ENCODE data around the gene MB21D2.

Gene MB21D2

DNA sequence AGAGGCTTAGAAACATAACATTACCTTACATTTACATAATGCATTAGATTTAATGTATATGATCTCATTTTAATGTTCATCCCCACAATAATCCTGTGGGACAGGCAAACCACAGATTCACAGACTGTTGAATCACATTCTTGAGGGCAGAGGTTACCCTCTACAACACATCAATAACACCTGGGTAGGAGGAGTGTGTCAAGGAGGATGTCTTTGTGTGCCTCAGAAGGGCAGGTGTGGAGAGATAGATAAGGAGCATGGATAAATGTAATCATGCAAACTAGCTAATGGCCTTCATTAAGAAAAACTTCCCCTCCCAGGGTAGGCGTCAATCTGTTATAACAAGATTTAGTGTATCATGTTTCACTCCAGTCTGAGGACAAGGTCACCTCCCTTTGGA lies 12.9 kb upstream of the MB21D2 start:
- TF ChIP-seq, protein P1, sequence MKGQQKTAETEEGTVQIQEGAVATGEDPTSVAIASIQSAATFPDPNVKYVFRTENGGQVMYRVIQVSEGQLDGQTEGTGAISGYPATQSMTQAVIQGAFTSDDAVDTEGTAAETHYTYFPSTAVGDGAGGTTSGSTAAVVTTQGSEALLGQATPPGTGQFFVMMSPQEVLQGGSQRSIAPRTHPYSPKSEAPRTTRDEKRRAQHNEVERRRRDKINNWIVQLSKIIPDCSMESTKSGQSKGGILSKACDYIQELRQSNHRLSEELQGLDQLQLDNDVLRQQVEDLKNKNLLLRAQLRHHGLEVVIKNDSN (IDR thresholded peaks at IDR 0.05): no peak
- no peak for TF ChIP-seq TAF1 (IDR thresholded peaks at IDR 0.05; ENCODE audit: low read depth)
- no peak for TF ChIP-seq RAD21 (IDR thresholded peaks at IDR 0.05; ENCODE audit: low read depth)
- no peak for TF ChIP-seq NFIC (IDR thresholded peaks at IDR 0.05)
- no peak for TF ChIP-seq REST (IDR thresholded peaks at IDR 0.05; ENCODE audit: low read depth)
- TF ChIP-seq FOXM1 (IDR thresholded peaks at IDR 0.05; ENCODE audit: borderline replicate concordance, low read depth): no peak
- TF ChIP-seq TEAD4 (IDR thresholded peaks at IDR 0.05): no peak
- TF ChIP-seq ZBTB7A (IDR thresholded peaks at IDR 0.05; ENCODE audit: low read depth): no peak
- no peak for TF ChIP-seq TCF12 (IDR thresholded peaks at IDR 0.05; ENCODE audit: low read depth)
- TF ChIP-seq YY1 (IDR thresholded peaks at IDR 0.05; ENCODE audit: low read depth): no peak
- TF ChIP-seq CREB1 (IDR thresholded peaks at IDR 0.05; ENCODE audit: low read depth): no peak
- TF ChIP-seq EGR1 (IDR thresholded peaks at IDR 0.05): no peak

DNA sequence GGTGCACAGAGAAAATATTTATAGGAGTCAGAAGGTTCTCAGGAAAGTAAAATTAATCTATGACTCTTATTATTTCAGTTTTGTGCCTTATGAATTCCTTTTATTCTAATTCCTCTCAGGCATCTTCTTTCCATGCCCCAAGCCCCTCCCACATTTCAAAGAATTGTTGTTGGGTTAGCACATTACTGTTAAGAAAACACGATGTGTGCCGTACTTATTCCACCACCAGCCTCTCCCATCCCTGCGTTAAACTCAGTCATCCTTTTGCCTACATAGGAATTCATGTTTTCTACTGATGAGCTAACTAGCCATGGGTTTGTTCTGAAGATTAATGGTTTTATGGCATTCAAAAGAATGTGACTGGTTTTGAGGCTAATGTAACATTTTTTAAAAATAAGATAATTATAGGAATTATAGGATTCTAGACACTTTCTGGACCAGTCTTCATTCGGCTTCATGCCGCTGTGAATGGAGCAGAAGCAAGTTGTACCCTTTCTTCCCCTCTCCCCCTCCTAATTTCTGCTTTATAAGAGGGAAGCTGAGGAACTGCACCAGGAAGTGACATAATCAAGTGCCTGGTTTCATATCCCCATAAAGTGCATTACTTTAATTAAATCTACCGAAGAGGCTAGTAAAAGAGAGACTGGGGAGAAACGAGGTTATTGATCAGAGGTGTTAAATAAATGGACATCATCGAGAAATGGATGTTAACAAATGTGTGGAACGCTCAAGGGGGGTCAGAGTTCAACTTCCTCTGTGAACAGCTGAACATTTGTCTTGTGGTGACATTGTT lies 12.3 kb upstream of the MB21D2 start:
- TF ChIP-seq EGR1 (IDR thresholded peaks at IDR 0.05) (no peak), ZBTB7A (IDR thresholded peaks at IDR 0.05; ENCODE audit: low read depth) (no peak), TAF1 (IDR thresholded peaks at IDR 0.05; ENCODE audit: low read depth) (no peak), MAX (IDR thresholded peaks at IDR 0.05) (no peak), RAD21 (IDR thresholded peaks at IDR 0.05; ENCODE audit: low read depth) (no peak), CREB1 (IDR thresholded peaks at IDR 0.05; ENCODE audit: low read depth) (no peak), TCF12 (IDR thresholded peaks at IDR 0.05; ENCODE audit: low read depth) (no peak), EP300 (IDR thresholded peaks at IDR 0.05; ENCODE audit: borderline replicate concordance) (no peak), NFIC (IDR thresholded peaks at IDR 0.05) (no peak)
- TF ChIP-seq, protein P1 (IDR thresholded peaks at IDR 0.05): no peak

- TF ChIP-seq NFIC (IDR thresholded peaks at IDR 0.05) (no peak), YY1 (IDR thresholded peaks at IDR 0.05; ENCODE audit: low read depth) (no peak), CEBPB (IDR thresholded peaks at IDR 0.05) (no peak), ZBTB7A (IDR thresholded peaks at IDR 0.05; ENCODE audit: low read depth) (no peak), EP300 (IDR thresholded peaks at IDR 0.05; ENCODE audit: borderline replicate concordance) (no peak), CREB1 (IDR thresholded peaks at IDR 0.05; ENCODE audit: low read depth) (no peak)
These were observed 11.5 kb upstream of the MB21D2 start for GRCh38 chr3:192929146-192929545.

GRCh38 chr3:192928720-192929119 lies 11.1 kb upstream of the MB21D2 start:
- TF ChIP-seq YY1 (IDR thresholded peaks at IDR 0.05; ENCODE audit: low read depth) (no peak), CREB1 (IDR thresholded peaks at IDR 0.05; ENCODE audit: low read depth) (no peak), REST (IDR thresholded peaks at IDR 0.05; ENCODE audit: low read depth) (no peak), TAF1 (IDR thresholded peaks at IDR 0.05; ENCODE audit: low read depth) (no peak), MAX (IDR thresholded peaks at IDR 0.05) (no peak), TCF12 (IDR thresholded peaks at IDR 0.05; ENCODE audit: low read depth) (no peak), CEBPB (IDR thresholded peaks at IDR 0.05) (no peak), NFIC (IDR thresholded peaks at IDR 0.05) (no peak), FOXM1 (IDR thresholded peaks at IDR 0.05; ENCODE audit: borderline replicate concordance, low read depth) (no peak), TEAD4 (IDR thresholded peaks at IDR 0.05) (no peak), ZBTB7A (IDR thresholded peaks at IDR 0.05; ENCODE audit: low read depth) (no peak), EGR1 (IDR thresholded peaks at IDR 0.05) (no peak), RAD21 (IDR thresholded peaks at IDR 0.05; ENCODE audit: low read depth) (no peak), EP300 (IDR thresholded peaks at IDR 0.05; ENCODE audit: borderline replicate concordance) (no peak)
- TF ChIP-seq, protein P1 (IDR thresholded peaks at IDR 0.05): no peak

DNA sequence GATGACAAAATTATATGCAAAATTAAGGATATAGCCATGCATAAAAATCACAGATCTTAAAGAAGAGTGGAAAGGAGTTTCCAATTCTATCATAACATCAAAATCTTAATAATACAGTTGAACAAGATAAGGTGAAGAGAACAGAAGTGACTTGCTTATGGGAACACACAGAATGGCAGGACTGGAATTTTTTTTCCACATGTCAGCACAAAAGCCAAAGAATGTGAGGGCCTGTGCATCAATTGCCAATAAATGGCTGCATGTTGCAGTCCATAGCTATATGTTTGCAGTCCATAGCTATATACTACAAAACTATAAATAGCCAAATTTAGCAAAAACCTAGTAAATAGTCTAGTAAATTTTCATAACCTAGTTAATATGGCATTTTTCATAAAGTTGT lies 10.4 kb upstream of the MB21D2 start:
- TF ChIP-seq ZBTB7A (IDR thresholded peaks at IDR 0.05; ENCODE audit: low read depth) (no peak), TEAD4 (IDR thresholded peaks at IDR 0.05) (no peak), CREB1 (IDR thresholded peaks at IDR 0.05; ENCODE audit: low read depth) (no peak)
